ENCODE data around the gene C3orf18. TPM values are rescaled to one million over a fixed set of nuclear protein-coding genes. Genes with fewer than 3 reads are reported as not detected.

Gene C3orf18
- polyA plus RNA-seq, 1 of the 3 experiments (the other 2 are of a cell fraction): 19.7 TPM

GRCh38 chr3:50602595-50603191, 35.1 kb upstream of the C3orf18 start:
- no peaks in the 10 kb centered on the region for H3K9me2 ChIP-seq
- no peaks in the 10 kb centered on the region for H3F3A ChIP-seq (replicated peaks; ENCODE audit: insufficient read depth)
- H3K9ac ChIP-seq: 0 out of 2 replicates have a peak overlapping the region, but pooled peaks have one; percentile 57
- WGBS (ENCODE audit: low lambda C conversion rate): 94% methylated on average over 6 of the region's 9 CpGs
- peak overlapping the region; percentile 70 to 93; a peak in 1 of 4 replicates for H3K27ac ChIP-seq (ENCODE audit: low read depth in 2 of 2, low read length in 1 of 2)
- no peaks in the 10 kb centered on the region for H4K20me1 ChIP-seq (ENCODE audit: insufficient read depth)
- H3K36me3 ChIP-seq (replicated peaks in 1 of 2; ENCODE audit: control insufficient read depth in 1 of 2, insufficient read depth in 2 of 2, low read length in 1 of 2): peaks cover 0 to 4% of the 10 kb centered on the region in 2 experiments
- H3K4me3 ChIP-seq (ENCODE audit: low read depth in 2 of 2, low read length in 1 of 2): no peak overlapping the region
- H3K9me3 ChIP-seq: no peaks in the 10 kb centered on the region
- ChIA-PET POLR2A (interaction anchor here (1.5 to 2.8 kb wide), 3 partner anchors 7 to 33 kb away, joined by 4 to 23 read pairs (median 7); partner anchors contain the start of gene HEMK1), CTCF (interaction anchor here (0.7 to 25.1 kb wide), 5 partner anchors 11 to 408 kb away, joined by 3 to 648 read pairs (median 5); partner anchors contain the start of genes C3orf18, CISH, HEMK1 and MAPKAPK3)
- no peaks in the 10 kb centered on the region for H3K27me3 ChIP-seq (ENCODE audit: insufficient read depth)
- TF ChIP-seq EP300 (IDR thresholded peaks at IDR 0.05; ENCODE audit: borderline replicate concordance in 1 of 2, low read depth in 1 of 2, low read length in 1 of 2) (no peak), RFX5 (IDR thresholded peaks at IDR 0.05; ENCODE audit: low read length) (no peak), PBX3 (IDR thresholded peaks at IDR 0.05) (no peak), NRF1 (IDR thresholded peaks at IDR 0.05; ENCODE audit: low read depth, low read length) (no peak), MXI1 (IDR thresholded peaks at IDR 0.05; ENCODE audit: low read depth, low read length) (no peak), POLR2AphosphoS5 (IDR thresholded peaks at IDR 0.05; ENCODE audit: low read depth, low read length) (no peak), TAF1 (IDR thresholded peaks at IDR 0.05; ENCODE audit: borderline replicate concordance, low read depth, low read length) (no peak)
- no peak for DNase-seq
- no peaks in the 10 kb centered on the region for H3K79me2 ChIP-seq (ENCODE audit: insufficient read depth)
- H3K4me1 ChIP-seq (ENCODE audit: control insufficient read depth in 1 of 2, insufficient read depth in 2 of 2, low read depth in 1 of 2, low read length in 1 of 2): peaks cover 17 to 41% of the 10 kb centered on the region in 2 experiments
- 0 out of 2 replicates have a peak overlapping the region, but pooled peaks have one; percentile 51 for H3K4me2 ChIP-seq
- no peak overlapping the region for H2AFZ ChIP-seq (ENCODE audit: low read depth)

GRCh38 chr3:50600841-50601591, 33.5 kb upstream of the C3orf18 start:
- Histone ChIP-seq H3K4me1 (ENCODE audit: control insufficient read depth in 1 of 2, insufficient read depth in 2 of 2, low read depth in 1 of 2, low read length in 1 of 2) (peaks cover 17 to 38% of the 10 kb centered on the region in 2 experiments), H2AFZ (ENCODE audit: low read depth) (peak overlapping the region; percentile 87), H3F3A (replicated peaks; ENCODE audit: insufficient read depth) (no peaks in the 10 kb centered on the region), H3K27me3 (ENCODE audit: insufficient read depth) (no peaks in the 10 kb centered on the region), H3K9ac (peak overlapping the region; percentile 57), H4K20me1 (ENCODE audit: insufficient read depth) (no peaks in the 10 kb centered on the region), H3K4me3 (ENCODE audit: low read depth in 2 of 2, low read length in 1 of 2) (no peak overlapping the region; a peak in 1 of 4 replicates), H3K9me2 (no peaks in the 10 kb centered on the region), H3K79me2 (ENCODE audit: insufficient read depth) (no peaks in the 10 kb centered on the region), H3K36me3 (replicated peaks in 1 of 2; ENCODE audit: control insufficient read depth in 1 of 2, insufficient read depth in 2 of 2, low read length in 1 of 2) (no peaks in the 10 kb centered on the region), H3K27ac (ENCODE audit: low read depth in 2 of 2, low read length in 1 of 2) (peak overlapping the region; percentile 70 to 93), H3K4me2 (peak overlapping the region; percentile 51), H3K9me3 (no peaks in the 10 kb centered on the region)
- POLR2A ChIA-PET: interaction anchor here (0.7 to 2.8 kb wide), 6 partner anchors 9 to 1550 kb away, joined by 3 to 23 read pairs (median 4); partner anchors contain the start of genes CISH and HEMK1
- 1% methylated on average over 6 of the region's 14 CpGs for WGBS (ENCODE audit: low lambda C conversion rate)
- CTCF ChIA-PET: interaction anchor here (0.9 to 25.1 kb wide), 4 partner anchors 13 to 788 kb away, joined by 3 to 648 read pairs (median 58); partner anchors contain the start of genes C3orf18, CISH, HEMK1 and MAPKAPK3
- peak; percentile 91 for DNase-seq
- TF ChIP-seq ZBTB33 (IDR thresholded peaks at IDR 0.05; ENCODE audit: borderline replicate concordance, low read depth): 0 out of 2 replicates have a peak, but pooled peaks have one; percentile 12
- TF ChIP-seq FOSL2 (IDR thresholded peaks at IDR 0.05; ENCODE audit: borderline replicate concordance, low read depth): no peak
- TF ChIP-seq YY1 (IDR thresholded peaks at IDR 0.05; ENCODE audit: low read depth): no peak
- peak; percentile 62 for TF ChIP-seq TCF12 (IDR thresholded peaks at IDR 0.05)
- TF ChIP-seq TEAD4 (IDR thresholded peaks at IDR 0.05; ENCODE audit: borderline replicate concordance, insufficient read depth): 0 out of 2 replicates have a peak, but pooled peaks have one; percentile 29
- TF ChIP-seq MAX (IDR thresholded peaks at IDR 0.05; ENCODE audit: low read depth): peak; percentile 84
- TF ChIP-seq GATA2 (CRISPR knock-in tag; IDR thresholded peaks at IDR 0.05): no peak
- TF ChIP-seq MXI1 (IDR thresholded peaks at IDR 0.05; ENCODE audit: low read depth, low read length): peak; percentile 76; the same call in 1 of the 2 replicates
- no peak; the same call in 1 of the 2 replicates for TF ChIP-seq MEF2A (IDR thresholded peaks at IDR 0.05; ENCODE audit: borderline replicate concordance, low read depth)
- peak; percentile 64 for TF ChIP-seq CHD2 (IDR thresholded peaks at IDR 0.05; ENCODE audit: low read length, partially characterized antibody)
- no peak for TF ChIP-seq EZH2phosphoT487 (IDR thresholded peaks at IDR 0.05; ENCODE audit: borderline replicate concordance, low read depth)
- no peak for TF ChIP-seq FOXM1 (IDR thresholded peaks at IDR 0.05; ENCODE audit: low read depth)
